HepG2 (cell line): ENCODE data around the gene TSKU. TPM values are rescaled to one million over a fixed set of nuclear protein-coding genes. Genes with fewer than 3 reads are reported as not detected.

ENCODE experiments used
- ATAC-seq: fragments of 200-7000 bp; cut with Tn5 transposase; 3 replicates; pipeline ENCODE4 v1.9.1; 2020; ENCODE audit warnings: mild to moderate bottlenecking, moderate library complexity
- BruUV-seq: library from RNA; stranded (reverse); fragments of 400-500 nt; replicated peaks from 2 replicates; lab custom pipeline; 2021; lab: Mats Ljungman, UMichigan
- CTCF ChIA-PET: fragments of 300-600 bp; formaldehyde crosslinking; extraction: SDS; loops from one replicate; lab custom pipeline; 2021; ENCODE audit warnings: low total read pairs, inconsistent platforms, low intra/inter-chr PET ratio; lab: Yijun Ruan, JAX
- POLR2A ChIA-PET: fragments of 350-600 bp; sonication (Branson Sonifier 250); formaldehyde crosslinking; loops from one replicate; lab custom pipeline; 2020; ENCODE audit warnings: antibody characterized with exemption, inconsistent platforms; lab: Yijun Ruan, JAX
- DNase-seq: peaks from one replicate; pipeline ENCODE4 v3.0.0-alpha.2; 2015; ENCODE audit warnings: low spot score
- FAIRE-seq: peaks from 3 replicates; lab custom pipeline; 2011; peaks lifted over from hg19 to GRCh38; lab: Jason Lieb, UNC
- H2AFZ ChIP-seq: one replicate; pipeline ENCODE4 v1.6.1; 2011; ENCODE audit warnings: low read length, inconsistent platforms
- H3K27ac ChIP-seq: fragments of 300-600 bp; 3 replicates; pipeline ENCODE4 v1.8.0; 2011; ENCODE audit warnings: mixed run types, mild to moderate bottlenecking, mixed read lengths, low read length, inconsistent platforms; ENCODE audit not compliant: insufficient read depth; ENCODE audit errors: extremely low read length
- H3K27me3 ChIP-seq, 2 experiments: fragments of 200-600 bp in 1 of 2; 2 replicates in 1 of 2; 3 replicates in 1 of 2; pipeline versions ENCODE4 v1.6.0 to v1.8.0; 2011; ENCODE audit warnings: low read length in 2 of 2, mild to moderate bottlenecking in 2 of 2, moderate library complexity in 2 of 2, inconsistent platforms in 1 of 2; ENCODE audit not compliant: insufficient read depth in 2 of 2, control insufficient read depth in 1 of 2
- H3K36me3 ChIP-seq, 2 experiments: fragments of 200-600 bp in 1 of 2; replicated peaks in 1 of 2; 2 replicates in 1 of 2; 3 replicates in 1 of 2; pipeline versions ENCODE4 v1.5.1 to v1.8.0; 2011; ENCODE audit warnings: low read length in 2 of 2, inconsistent platforms in 1 of 2; ENCODE audit not compliant: insufficient read depth in 2 of 2, control insufficient read depth in 1 of 2
- H3K4me1 ChIP-seq: 2 replicates; pipeline ENCODE4 v1.5.1; 2012; ENCODE audit warnings: low read length, inconsistent platforms; ENCODE audit not compliant: insufficient read depth
- H3K4me2 ChIP-seq: 2 replicates; pipeline ENCODE4 v1.6.0; 2011; ENCODE audit warnings: low read depth, low read length, inconsistent platforms
- H3K4me3 ChIP-seq, 3 experiments: fragments of 200-600 bp in 1 of 3; sonication (generic), shearing (Covaris generic) in 1 of 3; replicated peaks in 1 of 3; 2 replicates each; pipeline ENCODE4 v1.5.1; 2011 to 2016; ENCODE audit warnings: low read length in 3 of 3, inconsistent platforms in 2 of 3, low read depth in 2 of 3, mild to moderate bottlenecking in 2 of 3, control low read depth in 1 of 3, mixed read lengths in 1 of 3; ENCODE audit not compliant: insufficient read depth in 1 of 3
- H3K79me2 ChIP-seq: one replicate; pipeline ENCODE4 v1.6.1; 2011; ENCODE audit warnings: low read length, inconsistent platforms; ENCODE audit not compliant: insufficient read depth
- H3K9ac ChIP-seq: 2 replicates; pipeline ENCODE4 v1.6.0; 2011; ENCODE audit warnings: mild to moderate bottlenecking, low read depth, low read length, inconsistent platforms; ENCODE audit not compliant: insufficient read depth
- H3K9me3 ChIP-seq: 2 replicates; pipeline ENCODE4 v1.5.1; 2012; ENCODE audit warnings: mild to moderate bottlenecking, low read length
- H4K20me1 ChIP-seq: 2 replicates; pipeline ENCODE4 v1.6.0; 2011; ENCODE audit warnings: inconsistent platforms, mild to moderate bottlenecking, low read length, moderate library complexity; ENCODE audit not compliant: insufficient read depth
- EEA1 ChIP-seq: sonication (generic); formaldehyde crosslinking; IDR thresholded peaks from 2 replicates; pipeline ENCODE4 v1.5.1; 2020; ENCODE audit warnings: mild to moderate bottlenecking, missing genetic modification reagents, borderline replicate concordance
- FOXK1 ChIP-seq: sonication (generic); formaldehyde crosslinking; IDR thresholded peaks from 2 replicates; pipeline ENCODE4 v1.4.0; 2020; ENCODE audit warnings: low read depth, missing genetic modification reagents, borderline replicate concordance
- GLI4 ChIP-seq: sonication (generic); formaldehyde crosslinking; IDR thresholded peaks from 2 replicates; pipeline ENCODE4 v1.5.1; 2020; ENCODE audit warnings: missing genetic modification reagents, mild to moderate bottlenecking, moderate library complexity, borderline replicate concordance
- HNF4A ChIP-seq: sonication (generic); formaldehyde crosslinking; IDR thresholded peaks from 2 replicates; pipeline ENCODE4 v1.4.0; 2020; ENCODE audit warnings: missing genetic modification reagents
- IRF2 ChIP-seq: IDR thresholded peaks from 2 replicates; pipeline ENCODE4 v1.6.1; 2018; ENCODE audit warnings: missing genetic modification reagents, missing compliant biosample characterization
- JDP2 ChIP-seq: sonication (generic); formaldehyde crosslinking; IDR thresholded peaks from 2 replicates; pipeline ENCODE4 v1.8.1; 2022; ENCODE audit warnings: missing genetic modification reagents, borderline replicate concordance
- MEF2D ChIP-seq: sonication (generic); formaldehyde crosslinking; IDR thresholded peaks from 2 replicates; pipeline ENCODE4 v1.5.1; 2020; ENCODE audit warnings: mild to moderate bottlenecking, missing genetic modification reagents
- MYNN ChIP-seq: sonication (generic); formaldehyde crosslinking; IDR thresholded peaks from 2 replicates; pipeline ENCODE4 v1.4.0; 2020; ENCODE audit warnings: mild to moderate bottlenecking, low read depth, missing genetic modification reagents
- PLRG1 ChIP-seq: fragments of 450-650 bp; conservative IDR thresholded peaks from 2 replicates; pipeline ENCODE4 v1.6.1; 2016
- POGZ ChIP-seq: sonication (generic); formaldehyde crosslinking; IDR thresholded peaks from 2 replicates; pipeline ENCODE4 v1.4.0; 2020; ENCODE audit warnings: mild to moderate bottlenecking, missing genetic modification reagents
- RAD51 ChIP-seq: fragments of 450-650 bp; IDR thresholded peaks from 2 replicates; pipeline ENCODE4 v1.6.1; 2016; ENCODE audit warnings: borderline replicate concordance
- RARA ChIP-seq: IDR thresholded peaks from 2 replicates; pipeline ENCODE4 v1.6.1; 2016; ENCODE audit warnings: missing genetic modification reagents, missing compliant biosample characterization
- SUZ12 ChIP-seq: fragments of 150-350 bp; IDR thresholded peaks from 2 replicates; pipeline ENCODE4 v1.6.1; 2014; ENCODE audit warnings: low read depth, low read length
- ZBTB10 ChIP-seq: sonication (generic); formaldehyde crosslinking; IDR thresholded peaks from 2 replicates; pipeline ENCODE4 v1.4.0; 2020; ENCODE audit warnings: missing genetic modification reagents, borderline replicate concordance
- ZBTB21 ChIP-seq: sonication (generic); formaldehyde crosslinking; IDR thresholded peaks from 2 replicates; pipeline ENCODE4 v1.4.0; 2020; ENCODE audit warnings: missing genetic modification reagents
- ZFAT ChIP-seq: sonication (generic); formaldehyde crosslinking; conservative IDR thresholded peaks from 2 replicates; pipeline ENCODE4 v1.8.1; 2023; ENCODE audit warnings: missing genetic modification reagents, inconsistent platforms
- ZMYM2 ChIP-seq: sonication (generic); formaldehyde crosslinking; IDR thresholded peaks from 2 replicates; pipeline ENCODE4 v1.8.0; 2022; ENCODE audit warnings: mild to moderate bottlenecking, missing genetic modification reagents
- ZNF350 ChIP-seq: sonication (generic); formaldehyde crosslinking; IDR thresholded peaks from 2 replicates; pipeline ENCODE4 v1.4.0; 2020; ENCODE audit warnings: mild to moderate bottlenecking, low read depth, missing genetic modification reagents, borderline replicate concordance
- ZNF652 ChIP-seq: IDR thresholded peaks from 2 replicates; pipeline ENCODE4 v1.6.1; 2016; ENCODE audit warnings: low read depth, borderline replicate concordance
- ZUFSP ChIP-seq: sonication (generic); formaldehyde crosslinking; IDR thresholded peaks from 2 replicates; pipeline ENCODE4 v1.9.0; 2021; ENCODE audit warnings: missing genetic modification reagents, mild to moderate bottlenecking, borderline replicate concordance
- WGBS: methylation state at CpG from one replicate; pipeline ENCODE4 v1.1.6; 2017; ENCODE audit warnings: low lambda C conversion rate; 5-methylcytosine and 5-hydroxymethylcytosine counted together
- in situ Hi-C: cut with HindIII; loops from 2 replicates; pipeline ENCODE4 v1.10.0; 2017; ENCODE audit warnings: low pct_unique_long_range_greater_than_20kb; ENCODE audit not compliant: extremely low pct_ligation_motif_present
- intact Hi-C: fragments of 100-400 bp; cut with micrococcal nuclease; formaldehyde crosslinking; loops from one replicate; pipeline ENCODE4 v1.10.0; 2022; ENCODE audit not compliant: unreplicated experiment
- polyA plus RNA-seq, 8 experiments: library from polyadenylated mRNA; depleted of rRNA in 3 of 8; stranded (reverse) in 7 of 8; unstranded in 1 of 8; fragments of >200 nt; fragmentation: Illumina TruSeq in 4 of 8; extraction: Trizol in 4 of 8; gene quantifications; 2 replicates each; pipeline versions ENCODE4 v1.2.1 to v1.2.3, GENCODE V29; 2011 to 2016; ENCODE audit warnings: low read depth in 4 of 8, missing spikeins in 1 of 8, mixed read lengths in 1 of 8; ENCODE audit not compliant: insufficient read depth in 1 of 8
- total RNA-seq, 5 experiments: library from RNA; depleted of rRNA; stranded (reverse); fragments of >200 nt; fragmentation: Illumina TruSeq; extraction: Trizol; gene quantifications; 2 replicates each; pipeline ENCODE4 v1.2.3, GENCODE V29; 2016; ENCODE audit warnings: low read depth in 1 of 5
- TF ChIP-seq, protein P1 (sequence below): sonication (generic); formaldehyde crosslinking; IDR thresholded peaks from 2 replicates; pipeline ENCODE4 v1.8.1; 2023; ENCODE audit warnings: mild to moderate bottlenecking, missing genetic modification reagents

TSKU gene
- total and polyA plus RNA-seq, 2 of the 13 experiments (the other 11 are each of a cell fraction or from before 2014, with no cell fraction given): 20.3 to 21.4 TPM

DNA sequence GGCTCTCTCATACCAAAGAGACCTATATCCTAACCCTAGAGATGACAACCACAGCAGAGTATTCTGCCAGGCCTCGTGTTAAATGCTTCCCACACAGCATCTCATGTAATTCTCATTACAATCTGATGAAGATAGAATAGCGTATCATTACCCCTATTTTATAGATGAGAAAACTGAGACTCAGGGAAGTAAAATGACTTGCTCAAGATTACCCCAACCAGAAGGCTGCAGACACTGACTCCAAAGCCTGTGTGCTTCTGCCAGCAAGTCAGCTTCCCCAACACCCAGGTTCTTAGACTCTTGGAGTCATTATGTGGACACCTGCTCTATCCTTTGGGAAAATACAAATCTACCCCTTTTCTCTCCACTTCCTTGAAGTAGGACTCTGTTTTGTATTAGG, 23.6 kb upstream of the TSKU start (continued):
- TF ChIP-seq ZNF652 (CRISPR knock-in tag): no peak
- no peak for TF ChIP-seq GLI4 (CRISPR knock-in tag)
- TF ChIP-seq ZBTB21: no peak
- TF ChIP-seq FOXK1 (CRISPR knock-in tag): no peak
- no peak for TF ChIP-seq RAD51

DNA sequence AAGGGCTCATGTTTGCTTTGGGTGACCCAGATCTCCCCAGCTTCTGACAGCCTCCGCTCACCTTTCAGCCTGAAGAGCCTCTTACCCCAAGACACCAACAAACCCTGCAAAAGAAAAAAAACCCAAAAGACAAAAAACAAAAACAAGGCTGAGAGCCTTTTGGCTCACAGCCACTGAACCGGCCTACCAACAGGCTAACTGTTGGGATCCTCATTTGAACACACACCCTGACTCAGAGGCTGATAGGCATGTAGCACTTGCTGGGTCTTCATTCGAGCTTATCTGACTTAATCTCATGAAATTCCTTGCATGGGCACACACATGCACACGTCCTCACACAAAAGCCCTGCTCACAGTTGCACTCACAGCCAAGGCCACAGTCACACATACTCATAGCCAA, 22.9 kb upstream of the TSKU start:
- H2AFZ ChIP-seq: no peak overlapping the region
- no peaks in the 10 kb centered on the region for H3K79me2 ChIP-seq
- WGBS: 81% methylated on average over 4 of the region's 4 CpGs
- H3K9me3 ChIP-seq: no peaks in the 10 kb centered on the region
- in situ Hi-C loops: no loop called here
- H3K27ac ChIP-seq: no peak overlapping the region
- CTCF ChIA-PET: no interaction called here
- H3K4me1 ChIP-seq: peaks cover 8% of the 10 kb centered on the region
- no peaks in the 10 kb centered on the region for H3K36me3 ChIP-seq
- no peak overlapping the region for H3K4me2 ChIP-seq
- POLR2A ChIA-PET: no interaction called here
- ATAC-seq: no peak
- FAIRE-seq: no peak
- no TSS peak for BruUV-seq
- H3K27me3 ChIP-seq: no peaks in the 10 kb centered on the region
- intact Hi-C loops: no loop called here
- H4K20me1 ChIP-seq: no peaks in the 10 kb centered on the region
- no peak overlapping the region for H3K9ac ChIP-seq
- no peak overlapping the region for H3K4me3 ChIP-seq
- DNase-seq: no peak
- no peak for TF ChIP-seq ZFAT (CRISPR knock-in tag)
- TF ChIP-seq PLRG1: no peak
- no peak for TF ChIP-seq IRF2 (CRISPR knock-in tag)
- TF ChIP-seq, protein P1, sequence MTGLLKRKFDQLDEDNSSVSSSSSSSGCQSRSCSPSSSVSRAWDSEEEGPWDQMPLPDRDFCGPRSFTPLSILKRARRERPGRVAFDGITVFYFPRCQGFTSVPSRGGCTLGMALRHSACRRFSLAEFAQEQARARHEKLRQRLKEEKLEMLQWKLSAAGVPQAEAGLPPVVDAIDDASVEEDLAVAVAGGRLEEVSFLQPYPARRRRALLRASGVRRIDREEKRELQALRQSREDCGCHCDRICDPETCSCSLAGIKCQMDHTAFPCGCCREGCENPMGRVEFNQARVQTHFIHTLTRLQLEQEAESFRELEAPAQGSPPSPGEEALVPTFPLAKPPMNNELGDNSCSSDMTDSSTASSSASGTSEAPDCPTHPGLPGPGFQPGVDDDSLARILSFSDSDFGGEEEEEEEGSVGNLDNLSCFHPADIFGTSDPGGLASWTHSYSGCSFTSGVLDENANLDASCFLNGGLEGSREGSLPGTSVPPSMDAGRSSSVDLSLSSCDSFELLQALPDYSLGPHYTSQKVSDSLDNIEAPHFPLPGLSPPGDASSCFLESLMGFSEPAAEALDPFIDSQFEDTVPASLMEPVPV (CRISPR knock-in tag): no peak
- TF ChIP-seq POGZ (CRISPR knock-in tag): no peak
- no peak for TF ChIP-seq ZNF350 (CRISPR knock-in tag)
- TF ChIP-seq MEF2D (CRISPR knock-in tag): no peak
- no peak for TF ChIP-seq SUZ12
- no peak for TF ChIP-seq ZMYM2 (CRISPR knock-in tag)
- TF ChIP-seq MYNN (CRISPR knock-in tag): no peak
- no peak for TF ChIP-seq HNF4A
- TF ChIP-seq EEA1 (CRISPR knock-in tag): no peak
- no peak for TF ChIP-seq ZBTB10 (CRISPR knock-in tag)
- TF ChIP-seq RARA (CRISPR knock-in tag): no peak
- TF ChIP-seq JDP2 (CRISPR knock-in tag): no peak
- no peak for TF ChIP-seq ZUFSP (CRISPR knock-in tag)
